ENCODE measurements around the gene EPHA10.

Gene EPHA10

GRCh38 chr1:37670133-37670532, 94.8 kb downstream of the EPHA10 start:
- Mint-ChIP-seq H3K9me3 (no peaks in the 10 kb centered on the region), H3K4me3 (no peak overlapping the region), H3K27ac (no peak overlapping the region)

GRCh38 chr1:37667023-37667671, 97.8 kb downstream of the EPHA10 start:
- no peaks in the 10 kb centered on the region for H3K4me1 Mint-ChIP-seq (ENCODE audit: low read depth)
- no peaks in the 10 kb centered on the region for H3K36me3 Mint-ChIP-seq (ENCODE audit: low read depth)
- no peak overlapping the region for H3K27ac Mint-ChIP-seq
- no peak overlapping the region for H3K4me3 Mint-ChIP-seq
- peaks cover 8% of the 10 kb centered on the region for H3K27me3 Mint-ChIP-seq
- H3K9me3 Mint-ChIP-seq, result no peaks in the 10 kb centered on the region

More at GRCh38 chr1:37670133-37670532, 94.8 kb downstream of the EPHA10 start:
- peaks cover 10% of the 10 kb centered on the region for H3K4me1 Mint-ChIP-seq (ENCODE audit: low read depth)
- H3K27me3 Mint-ChIP-seq, result peaks cover 13% of the 10 kb centered on the region
- H3K36me3 Mint-ChIP-seq (ENCODE audit: low read depth), result no peaks in the 10 kb centered on the region

GRCh38 chr1:37666241-37666867, 98.6 kb downstream of the EPHA10 start:
- Mint-ChIP-seq H3K4me1 (ENCODE audit: low read depth) (no peaks in the 10 kb centered on the region), H3K36me3 (ENCODE audit: low read depth) (no peaks in the 10 kb centered on the region)

More at GRCh38 chr1:37666241-37666867, 98.6 kb downstream of the EPHA10 start:
- Mint-ChIP-seq H3K27me3 (peaks cover 2% of the 10 kb centered on the region), H3K4me3 (no peak overlapping the region), H3K9me3 (no peaks in the 10 kb centered on the region), H3K27ac (no peak overlapping the region)

Measured in stimulated activated naive CD8-positive, alpha-beta T cell treated with anti-CD3 and anti-CD28 coated beads, Interleukin-15, Interleukin-2, amounts not matched to agents 100 ng/mL and 50 ng/mL, for 24 hours (primary cell).